PFSK-1 (cell line): ENCODE results near the gene LRCH4.
A peak's percentile ranks its signal among the peaks of the same experiment; 100 is the strongest.

Experiments
- POLR2AphosphoS5 ChIP-seq: IDR thresholded peaks from 2 replicates; pipeline ENCODE4 v1.6.1; 2012; ENCODE audit warnings: low read depth, mild to moderate bottlenecking, control low read depth, low read length, moderate library complexity
- TAF1 ChIP-seq: IDR thresholded peaks from 2 replicates; pipeline ENCODE4 v1.6.1; 2012; ENCODE audit warnings: low read length, control low read depth, borderline replicate concordance; ENCODE audit not compliant: insufficient read depth

DNA sequence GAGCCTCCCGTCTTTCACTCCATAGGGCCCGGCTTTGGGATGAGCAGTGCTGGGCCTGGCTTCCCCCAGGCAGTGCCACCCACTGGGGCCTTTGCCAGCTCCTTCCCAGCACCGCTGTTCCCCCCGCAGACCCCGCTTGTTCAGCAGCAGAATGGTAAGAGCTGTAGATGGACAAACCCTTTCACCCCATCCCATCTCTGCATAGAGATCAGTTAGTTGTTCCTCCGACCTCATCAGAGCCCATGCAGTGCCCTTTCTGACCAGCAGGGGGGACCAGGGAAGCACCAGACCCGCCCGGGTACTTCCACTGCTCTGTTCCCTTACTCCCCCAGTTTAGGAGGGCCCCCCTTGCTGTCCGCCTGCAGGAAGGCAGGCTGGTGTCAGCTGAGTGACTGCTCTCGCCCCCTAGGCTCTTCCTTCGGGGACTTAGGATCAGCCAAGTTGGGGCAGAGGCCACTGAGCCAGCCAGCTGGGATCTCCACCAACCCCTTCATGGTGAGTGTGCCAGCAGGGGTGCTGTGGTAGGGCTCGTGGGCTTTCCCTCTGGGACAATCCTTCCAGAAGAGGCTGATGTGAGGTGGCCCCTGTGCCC, 22.0 kb downstream of the LRCH4 start:
- TF ChIP-seq TAF1 = no peak
- 0 out of 2 replicates have a peak, but pooled peaks have one; percentile 29 for TF ChIP-seq POLR2AphosphoS5
